Panc1 (cell line): ENCODE results near the gene HID1. TPM values are rescaled to one million over a fixed set of nuclear protein-coding genes. Genes with fewer than 3 reads are reported as not detected.
"Not testable (repeated sequence)": the region's sequence is repeated elsewhere in the genome, so short reads cannot be mapped to it uniquely, and the experiment has no call there.

Experiments
- ATAC-seq: fragments of 200-7000 bp; cut with Tn5 transposase; 2 replicates; pipeline ENCODE4 v1.9.1; 2020; ENCODE audit warnings: mild to moderate bottlenecking, moderate library complexity
- BruUV-seq: library from RNA; stranded (reverse); fragments of 400-500 nt; replicated peaks from 2 replicates; lab custom pipeline; 2021; lab: Mats Ljungman, UMichigan
- CTCF ChIA-PET: fragments of 300-600 bp; sonication (Branson Sonifier 250); formaldehyde crosslinking; loops from one replicate; lab custom pipeline; 2022; ENCODE audit warnings: antibody characterized with exemption; lab: Charles Lee
- POLR2A ChIA-PET: fragments of 300-600 bp; sonication (Branson Sonifier 250); formaldehyde crosslinking; loops from one replicate; lab custom pipeline; 2022; ENCODE audit warnings: antibody characterized with exemption; lab: Charles Lee
- DNase-seq: peaks from one replicate; pipeline ENCODE4 v3.0.0-alpha.2; 2010; ENCODE audit warnings: low read depth, low spot score
- H3K27ac ChIP-seq: 2 replicates; pipeline ENCODE4 v1.5.1; 2011; ENCODE audit warnings: mild to moderate bottlenecking, low read length, inconsistent platforms
- H3K27me3 ChIP-seq: fragments of 200-500 bp; sonication (Bioruptor generic); 2 replicates; pipeline ENCODE4 v1.6.0; 2014; ENCODE audit warnings: low read length, inconsistent platforms; ENCODE audit not compliant: control insufficient read depth, insufficient read depth
- H3K36me3 ChIP-seq: fragments of 200-500 bp; sonication (Bioruptor generic); 2 replicates; pipeline ENCODE4 v1.5.1; 2014; ENCODE audit warnings: inconsistent platforms, mild to moderate bottlenecking, low read length, moderate library complexity; ENCODE audit not compliant: control insufficient read depth, insufficient read depth
- H3K4me1 ChIP-seq: 2 replicates; pipeline ENCODE4 v1.5.1; 2011; ENCODE audit warnings: inconsistent platforms, mild to moderate bottlenecking, low read length, moderate library complexity; ENCODE audit not compliant: control insufficient read depth, insufficient read depth
- H3K4me3 ChIP-seq, 2 experiments: 2 replicates each; pipeline ENCODE4 v1.5.1; 2011 to 2012; ENCODE audit warnings: low read depth in 2 of 2, low read length in 2 of 2, mild to moderate bottlenecking in 2 of 2, inconsistent platforms in 1 of 2, moderate library complexity in 1 of 2
- H3K9me3 ChIP-seq: fragments of 200-500 bp; sonication (Bioruptor generic); 2 replicates; pipeline ENCODE4 v1.5.1; 2014; ENCODE audit warnings: low read depth, mild to moderate bottlenecking, inconsistent platforms, low read length, moderate library complexity; ENCODE audit not compliant: control insufficient read depth, insufficient read depth
- POLR2AphosphoS5 ChIP-seq: IDR thresholded peaks from 2 replicates; pipeline ENCODE4 v1.6.1; 2012; ENCODE audit warnings: mild to moderate bottlenecking, low read depth, low read length, moderate library complexity
- SIN3A ChIP-seq: IDR thresholded peaks from 2 replicates; pipeline ENCODE4 v1.6.1; 2012; ENCODE audit warnings: low read depth, mild to moderate bottlenecking, low read length, moderate library complexity, borderline replicate concordance; ENCODE audit not compliant: insufficient read depth
- TCF7L2 ChIP-seq: IDR thresholded peaks from 2 replicates; pipeline ENCODE4 v1.6.1; 2011; ENCODE audit warnings: mild to moderate bottlenecking, low read depth, low read length, inconsistent platforms
- in situ Hi-C: cut with HindIII; loops from 2 replicates; pipeline ENCODE4 v1.10.0; 2016; ENCODE audit warnings: low sequenced_read_pairs, low pct_unique_long_range_greater_than_20kb
- intact Hi-C: fragments of 100-400 bp; cut with micrococcal nuclease; formaldehyde crosslinking; loops from one replicate; pipeline ENCODE4 v1.10.0; 2022; ENCODE audit not compliant: unreplicated experiment
- total RNA-seq: library from RNA; stranded (reverse); gene quantifications from one replicate; pipeline ENCODE4 v1.2.1, GENCODE V29; 2021; ENCODE audit not compliant: unreplicated experiment
- TF ChIP-seq, protein P1 (sequence below): fragments of 450-650 bp; IDR thresholded peaks from 2 replicates; pipeline ENCODE4 v1.5.1; 2017; ENCODE audit warnings: mild to moderate bottlenecking
- TF ChIP-seq, protein P2 (sequence below), 2 experiments: IDR thresholded peaks; 2 replicates each; pipeline ENCODE4 v1.6.1; 2011 to 2012; ENCODE audit warnings: low read depth in 2 of 2, control low read depth in 1 of 2, low read length in 1 of 2, mild to moderate bottlenecking in 1 of 2, moderate library complexity in 1 of 2; ENCODE audit not compliant: insufficient read depth in 1 of 2

The HID1 gene
- total RNA-seq, 1 experiment from 2014 or later: 10.9 TPM

DNA sequence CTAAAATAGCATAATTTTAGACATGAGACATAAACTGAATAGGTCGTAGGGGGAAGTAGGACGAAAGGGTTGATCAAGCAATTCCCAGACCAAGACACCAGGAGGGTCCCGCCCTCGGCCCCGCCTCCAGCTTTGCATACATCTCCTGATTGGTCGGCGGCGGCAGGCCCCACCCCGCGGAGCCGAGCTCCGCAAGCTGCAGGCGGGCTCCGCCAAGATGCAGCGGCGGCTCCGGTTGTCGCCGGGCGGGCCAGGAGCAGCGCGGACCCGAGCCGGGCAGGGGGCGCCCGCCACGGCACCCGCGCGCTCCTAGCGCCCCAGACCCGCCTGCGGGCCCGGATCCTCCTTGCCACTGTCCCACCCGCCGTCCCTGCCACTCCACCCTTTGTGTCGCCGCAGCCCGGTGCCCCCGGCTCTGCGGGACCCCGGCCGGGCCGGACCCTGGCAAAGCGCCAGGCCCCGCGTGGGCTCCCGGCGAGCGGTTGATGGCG, 14.9 kb upstream of the HID1 start, which contains the start of gene CDR2L:
Gene CDR2L, plus strand, starts transcription at position 215 of the 491 bp plus-strand sequence. CDS start 412 bp downstream, outside the sequence.
- TF ChIP-seq, protein P1, sequence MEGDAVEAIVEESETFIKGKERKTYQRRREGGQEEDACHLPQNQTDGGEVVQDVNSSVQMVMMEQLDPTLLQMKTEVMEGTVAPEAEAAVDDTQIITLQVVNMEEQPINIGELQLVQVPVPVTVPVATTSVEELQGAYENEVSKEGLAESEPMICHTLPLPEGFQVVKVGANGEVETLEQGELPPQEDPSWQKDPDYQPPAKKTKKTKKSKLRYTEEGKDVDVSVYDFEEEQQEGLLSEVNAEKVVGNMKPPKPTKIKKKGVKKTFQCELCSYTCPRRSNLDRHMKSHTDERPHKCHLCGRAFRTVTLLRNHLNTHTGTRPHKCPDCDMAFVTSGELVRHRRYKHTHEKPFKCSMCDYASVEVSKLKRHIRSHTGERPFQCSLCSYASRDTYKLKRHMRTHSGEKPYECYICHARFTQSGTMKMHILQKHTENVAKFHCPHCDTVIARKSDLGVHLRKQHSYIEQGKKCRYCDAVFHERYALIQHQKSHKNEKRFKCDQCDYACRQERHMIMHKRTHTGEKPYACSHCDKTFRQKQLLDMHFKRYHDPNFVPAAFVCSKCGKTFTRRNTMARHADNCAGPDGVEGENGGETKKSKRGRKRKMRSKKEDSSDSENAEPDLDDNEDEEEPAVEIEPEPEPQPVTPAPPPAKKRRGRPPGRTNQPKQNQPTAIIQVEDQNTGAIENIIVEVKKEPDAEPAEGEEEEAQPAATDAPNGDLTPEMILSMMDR: no peak
- TF ChIP-seq, protein P2, sequence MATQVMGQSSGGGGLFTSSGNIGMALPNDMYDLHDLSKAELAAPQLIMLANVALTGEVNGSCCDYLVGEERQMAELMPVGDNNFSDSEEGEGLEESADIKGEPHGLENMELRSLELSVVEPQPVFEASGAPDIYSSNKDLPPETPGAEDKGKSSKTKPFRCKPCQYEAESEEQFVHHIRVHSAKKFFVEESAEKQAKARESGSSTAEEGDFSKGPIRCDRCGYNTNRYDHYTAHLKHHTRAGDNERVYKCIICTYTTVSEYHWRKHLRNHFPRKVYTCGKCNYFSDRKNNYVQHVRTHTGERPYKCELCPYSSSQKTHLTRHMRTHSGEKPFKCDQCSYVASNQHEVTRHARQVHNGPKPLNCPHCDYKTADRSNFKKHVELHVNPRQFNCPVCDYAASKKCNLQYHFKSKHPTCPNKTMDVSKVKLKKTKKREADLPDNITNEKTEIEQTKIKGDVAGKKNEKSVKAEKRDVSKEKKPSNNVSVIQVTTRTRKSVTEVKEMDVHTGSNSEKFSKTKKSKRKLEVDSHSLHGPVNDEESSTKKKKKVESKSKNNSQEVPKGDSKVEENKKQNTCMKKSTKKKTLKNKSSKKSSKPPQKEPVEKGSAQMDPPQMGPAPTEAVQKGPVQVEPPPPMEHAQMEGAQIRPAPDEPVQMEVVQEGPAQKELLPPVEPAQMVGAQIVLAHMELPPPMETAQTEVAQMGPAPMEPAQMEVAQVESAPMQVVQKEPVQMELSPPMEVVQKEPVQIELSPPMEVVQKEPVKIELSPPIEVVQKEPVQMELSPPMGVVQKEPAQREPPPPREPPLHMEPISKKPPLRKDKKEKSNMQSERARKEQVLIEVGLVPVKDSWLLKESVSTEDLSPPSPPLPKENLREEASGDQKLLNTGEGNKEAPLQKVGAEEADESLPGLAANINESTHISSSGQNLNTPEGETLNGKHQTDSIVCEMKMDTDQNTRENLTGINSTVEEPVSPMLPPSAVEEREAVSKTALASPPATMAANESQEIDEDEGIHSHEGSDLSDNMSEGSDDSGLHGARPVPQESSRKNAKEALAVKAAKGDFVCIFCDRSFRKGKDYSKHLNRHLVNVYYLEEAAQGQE (IDR thresholded peaks at IDR 0.05; ENCODE audit: insufficient read depth in 1 of 2, low read depth in 2 of 2, low read length in 1 of 2): no peak
- TF ChIP-seq POLR2AphosphoS5: peak; percentile 51; the same call in 1 of the 2 replicates
- Histone ChIP-seq H3K27me3 (no peaks in the 10 kb centered on the region), H3K27ac (peak within 1 kb of the TSS; percentile 74), H3K4me1 (peaks cover 23% of the 10 kb centered on the region), H3K4me3 (peak within 1 kb of the TSS; percentile 73 to 74), H3K36me3 (no peaks in the 10 kb centered on the region; the same call in 1 of the 2 replicates), H3K9me3 (no peaks in the 10 kb centered on the region)
- POLR2A ChIA-PET: interaction anchor here (0.6 to 1.2 kb wide), 3 partner anchors 21 to 48 kb away, joined by 3 to 5 read pairs (median 3); no protein-coding TSS in a partner anchor
- intact Hi-C loops: no loop called here
- in situ Hi-C loops: no loop called here
- ATAC-seq (peak; percentile 96), DNase-seq (peak; percentile 65)
- CTCF ChIA-PET: interaction anchor here (0.6 to 2.2 kb wide), 4 partner anchors 26 to 769 kb away, joined by 3 to 18 read pairs (median 4); partner anchors contain the start of genes OTOP2 and USH1G
- no TSS peak for BruUV-seq

DNA sequence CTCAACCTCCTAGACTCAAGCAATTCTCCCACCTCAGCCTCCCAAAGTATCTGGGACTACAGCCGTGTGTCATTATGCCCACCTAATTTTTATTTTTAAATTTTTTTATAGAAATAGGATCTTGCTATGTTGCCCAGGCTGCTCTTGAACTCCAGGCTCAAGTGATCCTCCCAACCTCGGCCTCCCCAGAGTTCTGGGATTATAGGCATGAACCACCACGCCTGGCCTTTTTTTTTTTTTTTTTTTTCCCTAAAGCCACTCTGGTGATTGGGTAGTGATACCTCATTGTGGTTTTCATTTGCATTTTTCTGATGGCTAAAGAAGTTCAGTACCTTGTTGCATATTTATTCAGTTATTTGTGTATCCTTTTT, 13.6 kb upstream of the HID1 start:
- no peak overlapping the region for H3K27ac ChIP-seq
- no peaks in the 10 kb centered on the region for H3K27me3 ChIP-seq
- no peaks in the 10 kb centered on the region for H3K9me3 ChIP-seq
- intact Hi-C loops (no loop called here), in situ Hi-C loops (no loop called here)
- POLR2A ChIA-PET: interaction anchor here (0.6 kb wide), 1 partner anchor 938 kb away, joined by 3 read pairs; no protein-coding TSS in a partner anchor
- no peaks in the 10 kb centered on the region; the same call in 1 of the 2 replicates for H3K36me3 ChIP-seq
- BruUV-seq: no TSS peak
- H3K4me1 ChIP-seq: peaks cover 22% of the 10 kb centered on the region
- CTCF ChIA-PET: no interaction called here
- DNase-seq (no peak), ATAC-seq (no peak)
- no peak overlapping the region for H3K4me3 ChIP-seq
- TF ChIP-seq TCF7L2 (no peak), SIN3A (no peak), POLR2AphosphoS5 (no peak)
- TF ChIP-seq, protein P2 (IDR thresholded peaks at IDR 0.05; ENCODE audit: insufficient read depth in 1 of 2, low read depth in 2 of 2, low read length in 1 of 2): no peak
- TF ChIP-seq, protein P1: no peak

DNA sequence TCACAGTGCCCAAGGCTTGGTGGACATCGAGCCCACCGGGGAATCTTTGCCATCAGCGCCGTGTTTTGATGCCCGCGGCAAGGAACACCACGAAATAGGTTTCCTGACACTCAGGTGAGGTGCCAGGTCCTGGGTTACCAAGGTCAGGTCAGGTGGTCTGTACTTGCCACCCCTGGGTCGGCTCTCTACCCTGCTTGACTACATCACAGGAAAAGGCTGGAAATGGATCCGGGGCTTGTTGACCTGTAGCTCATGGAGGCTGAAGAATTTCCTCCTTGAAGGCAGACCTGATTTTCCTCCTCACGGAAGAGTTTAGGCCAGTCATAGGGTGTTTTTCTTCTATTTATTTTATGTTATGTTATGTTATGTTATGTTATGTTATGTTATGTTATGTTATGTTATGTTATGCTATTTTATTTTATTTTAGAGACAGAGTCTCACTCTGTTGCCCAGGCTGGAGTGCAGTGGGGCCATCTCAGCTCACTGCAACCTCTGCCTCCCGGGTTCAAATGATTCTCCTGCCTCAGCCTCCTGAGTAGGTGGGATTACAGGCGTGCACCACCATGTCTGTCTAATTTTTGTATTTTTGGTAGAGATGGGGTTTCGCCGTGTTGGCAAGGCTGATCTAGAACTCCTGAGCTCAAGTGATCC, 10.2 kb upstream of the HID1 start:
- peak; percentile 30 for ATAC-seq
- ChIA-PET POLR2A (interaction anchor here (0.6 kb wide), 1 partner anchor 189 kb away, joined by 3 read pairs; no protein-coding TSS in a partner anchor), CTCF (interaction anchor here (0.5 kb wide), 1 partner anchor 69 kb away, joined by 7 read pairs; no protein-coding TSS in a partner anchor)
- peaks cover 13% of the 10 kb centered on the region for H3K4me1 ChIP-seq
- H3K36me3 ChIP-seq, intact Hi-C loops, H3K27me3 ChIP-seq, DNase-seq, H3K9me3 ChIP-seq, BruUV-seq, in situ Hi-C loops: not testable (repeated sequence)
- H3K4me3 ChIP-seq: peak overlapping the region; percentile 63 to 83
- peak overlapping the region; percentile 86 for H3K27ac ChIP-seq
